ENCODE data around the gene AIDA. TPM values are rescaled to one million over a fixed set of nuclear protein-coding genes. Genes with fewer than 3 reads are reported as not detected.
"Not testable (repeated sequence)": the region's sequence is repeated elsewhere in the genome, so short reads cannot be mapped to it uniquely, and the experiment has no call there.

The AIDA gene
- total RNA-seq, 1 experiment from 2014 or later = 25.8 TPM

DNA sequence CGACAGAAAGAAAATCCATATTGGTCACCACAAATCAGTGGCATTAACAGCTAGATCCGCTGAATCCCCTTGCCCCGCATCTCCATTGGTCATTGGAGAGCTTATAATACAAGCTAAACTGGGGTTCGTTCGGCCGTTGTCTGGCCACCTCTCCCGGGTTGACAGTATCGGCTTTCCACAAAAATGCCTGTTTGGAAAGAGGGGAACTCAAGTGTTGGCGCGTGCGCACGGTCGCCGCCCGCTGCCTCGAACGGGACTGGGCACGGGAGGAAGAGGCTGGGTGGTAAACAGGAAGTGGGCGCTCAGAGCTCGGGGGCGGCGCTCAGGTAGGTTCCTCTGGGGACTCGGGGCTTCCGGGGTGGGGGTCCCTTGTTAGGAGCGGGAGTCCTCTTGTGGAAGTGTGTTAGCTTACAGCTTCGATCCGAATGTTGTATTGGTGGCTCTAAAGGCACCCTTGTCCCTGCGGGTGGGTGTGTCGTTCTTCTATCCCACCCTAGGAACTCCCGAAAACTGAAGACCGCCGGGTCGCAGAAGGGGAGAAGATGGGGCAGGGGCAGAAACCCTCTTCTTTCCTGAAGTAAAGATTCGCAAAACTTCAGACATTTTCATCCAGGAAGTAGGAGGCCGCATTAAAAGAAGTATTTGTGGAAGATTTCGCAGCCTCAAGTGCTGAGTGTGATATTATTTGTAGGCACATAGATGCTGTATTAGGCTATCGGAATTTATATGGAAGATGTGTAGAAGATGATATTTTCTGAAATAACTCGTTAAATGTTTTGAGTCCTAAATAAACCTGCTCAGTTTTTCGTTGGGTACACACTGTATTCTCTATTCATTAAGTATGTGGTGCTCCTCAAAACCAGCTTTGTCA lies 1.0 kb upstream of the AIDA start:
- peak; percentile 97 for DNase-seq (ENCODE audit: low read depth)

DNA sequence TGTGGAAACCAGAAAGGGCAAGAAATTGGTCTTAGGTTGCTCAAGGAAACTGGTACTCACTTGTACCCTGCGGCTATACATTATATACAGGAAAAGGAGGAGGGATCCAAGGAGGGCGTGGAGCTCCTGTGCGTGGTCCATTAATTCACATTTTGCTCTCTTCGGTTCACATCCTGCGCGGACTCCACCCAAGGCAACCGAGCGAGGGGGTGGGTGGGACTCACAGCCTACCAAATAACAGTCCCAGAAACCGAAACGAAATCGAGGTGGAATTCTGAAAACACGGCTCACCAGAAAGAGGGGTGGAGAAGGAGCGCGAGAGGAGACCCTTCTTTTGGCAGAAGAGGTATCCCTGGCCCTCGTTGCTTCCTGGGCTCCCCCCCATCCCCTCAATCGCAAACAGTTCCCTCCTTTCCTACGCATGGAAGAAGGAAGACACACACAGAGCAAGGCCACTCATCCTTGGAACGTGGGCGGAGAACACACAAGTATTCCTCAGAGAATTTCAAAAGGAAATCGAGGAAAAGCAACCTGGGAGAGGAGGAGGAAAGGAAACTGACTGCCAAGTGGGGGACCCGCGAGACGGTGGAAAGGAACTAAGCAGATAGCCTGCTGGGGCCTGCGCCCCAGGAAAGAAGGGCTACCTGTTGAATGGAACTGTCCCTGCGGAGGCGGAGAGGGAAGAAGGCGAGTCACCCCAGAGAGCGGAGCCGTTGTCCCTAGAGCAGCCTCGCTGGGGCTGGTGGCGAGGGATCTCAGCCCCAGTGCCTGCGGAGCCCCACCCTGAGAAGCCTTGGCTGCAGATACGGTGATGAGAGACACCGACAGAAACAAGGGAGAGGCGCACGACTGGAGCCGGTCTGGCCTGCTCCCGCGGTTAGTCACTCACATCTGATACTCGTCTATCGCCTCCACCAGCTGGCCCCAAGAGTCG lies 705 bp downstream of the AIDA start:
- peak; percentile 83 for DNase-seq (ENCODE audit: low read depth)

DNA sequence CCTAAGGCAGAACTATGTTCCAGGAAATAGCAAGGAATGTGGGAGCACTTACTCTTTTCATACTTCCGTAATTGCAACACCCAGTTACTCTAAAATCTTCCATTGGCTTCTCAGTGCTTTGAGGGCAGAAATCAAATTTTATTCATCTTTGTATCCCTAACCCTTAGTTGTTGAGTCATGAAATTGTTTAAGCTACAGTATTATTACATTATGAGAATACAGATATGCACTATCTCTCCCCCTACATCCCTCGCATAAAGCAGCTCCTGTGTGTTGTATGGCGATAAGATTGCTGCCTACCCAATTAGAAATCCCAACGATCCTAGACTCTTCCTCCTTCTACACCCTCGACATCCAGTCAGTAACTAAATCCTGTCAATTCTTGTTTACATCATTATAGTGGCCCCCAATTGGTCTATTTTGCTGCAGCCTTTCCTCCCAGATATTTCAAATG lies 2.6 kb downstream of the AIDA start:
- DNase-seq (ENCODE audit: low read depth) = no peak

DNA sequence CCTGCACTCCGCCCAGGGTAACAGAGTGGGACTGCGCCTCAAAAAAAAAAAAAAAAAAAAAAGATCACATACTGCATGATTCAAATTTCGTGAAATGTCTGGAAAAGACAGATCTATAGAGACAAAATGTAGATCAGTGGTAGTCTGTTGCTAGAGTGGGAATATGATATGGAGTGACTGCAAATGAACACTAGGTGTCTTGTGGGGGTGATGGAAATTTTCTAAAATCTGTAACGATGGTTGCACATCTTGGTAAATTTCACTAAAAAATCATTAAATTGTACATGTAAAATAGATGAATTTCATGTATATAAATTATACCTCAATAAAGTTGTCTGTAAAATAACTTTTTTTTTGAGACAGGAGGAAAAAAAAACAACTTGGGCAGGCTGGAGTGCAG lies 5.5 kb downstream of the AIDA start:
- no peak for DNase-seq (ENCODE audit: low read depth)

DNA sequence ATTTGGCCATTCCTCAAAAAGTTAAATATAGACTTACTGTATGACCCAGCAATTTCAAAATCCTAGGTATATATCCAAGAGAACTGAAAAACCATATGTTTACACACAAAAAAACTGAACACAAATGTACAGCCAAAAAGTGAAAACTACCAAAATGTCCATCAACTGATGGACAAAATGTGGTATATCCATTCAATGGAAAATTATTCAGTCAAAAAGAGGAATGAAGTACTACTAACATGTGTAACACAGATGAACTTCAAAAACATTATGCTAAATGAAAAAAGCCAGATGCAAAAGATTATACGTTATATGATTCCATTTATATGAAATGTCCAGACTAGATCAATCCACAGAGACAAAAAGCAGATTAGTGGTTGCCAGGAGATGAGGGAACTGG lies 8.0 kb downstream of the AIDA start:
- no peak for DNase-seq (ENCODE audit: low read depth)

DNA sequence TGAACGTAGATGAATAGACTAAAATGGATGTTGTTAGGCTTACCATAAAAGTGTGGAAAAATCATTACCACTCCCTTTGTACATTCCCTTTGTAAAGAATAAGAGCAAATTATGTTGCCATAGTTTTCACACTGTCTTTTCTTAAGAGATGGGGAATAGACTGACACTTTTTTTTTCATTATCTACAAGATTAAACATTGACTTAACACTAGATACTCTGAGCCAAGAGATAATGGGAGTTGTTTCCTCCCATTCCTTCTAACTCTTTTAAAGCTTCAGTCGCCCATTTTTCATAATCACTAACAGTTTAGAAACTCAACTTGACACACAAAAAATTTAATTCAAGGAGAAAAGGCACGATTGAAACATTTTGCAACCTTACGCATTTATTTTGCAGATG lies 10.1 kb downstream of the AIDA start:
- no peak for DNase-seq (ENCODE audit: low read depth)

DNA sequence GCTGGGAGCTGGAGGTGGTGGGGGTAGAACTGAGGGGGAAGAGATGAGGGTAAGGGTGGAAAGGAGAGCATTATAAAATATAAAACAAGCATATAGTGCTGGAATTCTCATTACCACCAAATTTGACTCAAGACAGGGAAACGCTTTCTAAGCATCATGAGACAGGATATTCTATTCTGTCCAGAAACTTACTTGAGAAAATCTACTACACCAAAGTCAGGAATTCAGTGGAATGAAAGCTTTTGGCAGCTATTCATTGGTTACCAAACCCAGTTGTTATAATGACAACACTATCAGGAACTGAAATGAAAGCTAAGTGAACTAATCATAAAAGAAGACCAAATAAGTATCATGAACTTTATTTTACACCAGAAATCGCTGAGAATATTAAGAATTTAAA lies 14.5 kb downstream of the AIDA start:
- no peak for DNase-seq (ENCODE audit: low read depth)

DNA sequence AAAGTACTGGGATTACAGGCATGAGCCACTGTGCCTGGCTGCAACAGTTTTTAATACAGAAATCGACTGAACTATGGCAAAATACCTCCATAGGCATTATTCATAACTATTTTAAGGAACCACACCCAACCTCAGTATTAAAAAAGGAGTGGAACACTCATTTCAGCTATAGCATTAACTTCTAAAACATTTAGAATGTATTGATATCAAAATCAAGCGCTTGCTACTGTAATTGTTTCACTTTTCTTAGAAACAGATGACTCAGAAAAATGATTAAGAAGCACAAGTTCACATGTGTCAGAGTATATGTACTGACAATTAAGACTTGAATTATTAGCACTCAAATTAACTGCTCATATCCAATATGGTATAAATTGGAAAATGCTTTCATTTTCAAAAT lies 15.1 kb downstream of the AIDA start:
- no peak for DNase-seq (ENCODE audit: low read depth)

DNA sequence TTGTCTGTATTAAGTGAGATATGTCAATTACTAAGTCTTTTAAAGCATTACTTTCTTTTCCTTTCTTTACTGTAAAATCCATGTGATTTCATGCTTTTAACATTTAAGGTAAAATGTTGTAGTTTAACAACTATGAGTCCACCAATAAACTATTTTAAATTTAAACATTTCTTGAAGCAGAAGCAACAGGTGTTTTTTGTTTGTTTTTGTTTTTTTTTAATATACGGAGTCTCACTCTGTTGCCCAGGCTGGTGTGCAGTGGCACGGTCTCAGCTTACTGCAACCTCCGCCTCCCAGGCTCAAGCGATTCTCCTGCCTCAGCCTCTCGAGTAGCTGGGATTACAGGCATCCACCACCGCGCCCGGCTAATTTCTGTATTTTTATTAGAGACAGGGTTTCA lies 15.6 kb downstream of the AIDA start:
- no peak for DNase-seq (ENCODE audit: low read depth)

DNA sequence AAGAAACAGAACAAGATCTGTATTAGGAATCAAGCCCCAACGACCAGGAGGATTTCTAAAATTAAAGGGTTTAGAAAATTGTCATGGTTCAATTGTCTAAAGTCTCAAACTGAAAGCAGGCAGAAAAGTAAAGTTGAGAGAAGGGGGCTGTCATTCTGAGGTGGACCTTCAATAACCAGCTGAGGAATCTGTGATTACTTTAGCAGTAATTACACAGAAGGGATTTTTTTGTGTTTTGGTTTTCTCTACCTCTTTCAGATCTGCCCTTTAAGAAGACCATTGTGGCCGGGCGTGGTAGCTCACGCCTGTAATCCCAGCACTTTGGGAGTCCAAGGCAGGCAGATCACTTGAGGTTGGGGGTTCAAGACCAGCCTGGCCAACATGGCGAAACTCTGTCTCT lies 17.4 kb downstream of the AIDA start:
- no peak for DNase-seq (ENCODE audit: low read depth)

DNA sequence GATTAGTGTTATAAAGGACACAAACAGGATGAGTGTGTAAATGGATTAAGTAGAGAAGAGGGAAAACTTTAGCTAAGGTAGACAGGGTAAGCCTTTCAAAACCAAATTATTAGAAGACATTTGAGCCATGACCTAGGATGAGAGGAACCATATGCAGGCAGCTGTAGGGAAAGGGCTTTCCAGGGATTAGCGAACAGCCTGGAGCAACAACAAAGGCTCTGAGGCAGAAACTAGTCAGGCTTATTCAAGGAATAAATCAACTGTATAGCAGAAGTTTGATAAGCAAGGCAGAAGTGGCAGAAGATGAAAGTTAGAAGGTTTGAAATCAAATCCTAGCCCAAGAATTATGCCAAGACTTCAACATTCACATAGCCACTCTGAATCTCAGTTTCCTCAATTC lies 21.3 kb downstream of the AIDA start:
- no peak for DNase-seq (ENCODE audit: low read depth)

DNA sequence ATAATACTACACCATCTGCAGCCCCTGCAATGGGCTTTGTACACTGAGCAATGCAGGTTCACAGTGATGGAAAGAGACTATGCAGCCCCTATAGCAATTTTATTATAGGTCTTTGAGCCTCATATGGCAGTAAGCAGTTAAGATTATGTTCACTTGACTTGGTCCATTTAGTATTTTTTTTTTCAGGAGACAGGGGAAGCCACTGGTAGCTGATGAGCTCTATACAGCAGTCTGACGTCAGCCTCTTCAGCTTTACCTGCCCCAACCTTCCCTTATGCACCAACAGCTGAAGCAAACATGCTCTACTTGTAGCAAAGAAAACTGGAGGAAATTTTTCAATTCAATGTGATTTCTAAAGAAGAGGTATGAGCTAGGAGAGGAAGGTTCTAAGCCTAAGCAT lies 32.2 kb downstream of the AIDA start:
- no peak for DNase-seq (ENCODE audit: low read depth)

DNA sequence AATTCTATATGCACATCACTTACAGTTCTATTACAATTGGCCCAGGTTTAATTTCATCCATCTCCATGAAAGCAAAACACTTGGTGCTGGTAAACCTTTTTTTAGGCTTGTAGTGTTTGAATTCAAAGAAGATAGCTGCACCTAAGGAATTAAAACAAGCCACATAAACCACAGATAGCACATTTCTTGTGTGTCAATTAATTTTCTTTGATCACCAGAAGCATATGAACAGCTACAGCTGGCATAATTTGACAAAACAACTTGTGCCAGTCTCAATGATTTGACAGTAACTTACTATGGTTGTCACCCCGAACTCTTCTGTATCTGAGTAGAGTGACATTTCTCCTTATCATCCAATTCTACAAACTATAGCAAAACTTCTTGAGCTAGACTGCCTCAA lies 42.2 kb downstream of the AIDA start:
- DNase-seq (ENCODE audit: low read depth) = no peak

DNA sequence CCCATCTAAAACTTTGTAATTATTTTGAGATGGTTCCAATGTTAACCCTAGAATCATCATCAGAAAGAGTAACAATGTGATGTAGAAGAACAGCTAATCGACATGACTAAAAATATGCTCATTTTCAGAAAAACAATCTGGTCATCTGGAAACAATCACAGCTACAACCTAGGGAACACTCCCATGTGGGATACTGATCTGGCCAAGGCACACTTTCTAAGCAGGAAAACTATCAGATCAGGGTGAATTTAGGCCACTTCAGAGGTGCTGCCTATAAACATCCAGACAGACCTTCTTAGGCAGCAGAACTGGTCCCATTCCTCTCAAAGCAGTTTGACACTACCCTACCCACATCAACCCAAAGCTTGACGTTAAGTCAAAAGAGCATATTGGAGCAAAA lies 43.2 kb downstream of the AIDA start:
- DNase-seq (ENCODE audit: low read depth) = not testable (repeated sequence)

DNA sequence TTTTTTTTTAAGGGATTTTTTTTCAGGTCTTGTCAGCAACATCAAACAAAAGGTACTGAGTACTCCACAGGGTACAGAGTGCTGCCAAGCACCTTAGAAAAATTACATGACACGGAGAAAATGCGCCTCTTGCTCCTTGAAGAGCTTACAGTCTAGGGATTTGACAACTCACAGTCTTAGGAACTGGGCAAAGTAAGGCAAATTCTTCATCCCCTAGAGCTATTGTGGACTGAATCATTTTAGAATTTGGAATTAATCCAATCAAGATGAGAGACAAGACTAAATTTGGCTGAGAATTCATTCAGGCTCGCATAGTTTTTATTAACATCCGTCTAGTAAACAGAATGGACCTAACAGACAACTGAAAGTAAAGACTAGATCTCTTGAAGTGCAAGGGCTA lies 44.1 kb downstream of the AIDA start:
- not testable (repeated sequence) for DNase-seq (ENCODE audit: low read depth)

DNA sequence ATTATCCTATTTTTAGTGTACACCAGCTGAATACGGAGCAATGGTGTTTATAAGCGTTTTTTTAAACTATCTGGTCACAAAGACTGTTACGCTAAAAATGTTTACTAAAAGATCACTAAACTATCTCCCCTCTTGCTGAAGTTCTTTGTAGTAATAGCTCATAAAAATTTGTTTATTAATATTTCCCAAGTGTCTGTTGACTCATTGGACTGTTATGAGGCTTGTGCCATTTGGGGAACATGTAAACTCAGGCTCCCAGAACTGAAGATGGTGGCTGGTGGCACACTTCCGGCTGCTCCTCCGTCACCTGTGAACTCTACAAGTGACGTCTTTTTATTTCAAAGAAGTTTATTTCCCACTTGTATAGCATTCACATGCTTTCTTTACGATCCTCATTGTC lies 46.3 kb downstream of the AIDA start:
- no peak for DNase-seq (ENCODE audit: low read depth)

DNA sequence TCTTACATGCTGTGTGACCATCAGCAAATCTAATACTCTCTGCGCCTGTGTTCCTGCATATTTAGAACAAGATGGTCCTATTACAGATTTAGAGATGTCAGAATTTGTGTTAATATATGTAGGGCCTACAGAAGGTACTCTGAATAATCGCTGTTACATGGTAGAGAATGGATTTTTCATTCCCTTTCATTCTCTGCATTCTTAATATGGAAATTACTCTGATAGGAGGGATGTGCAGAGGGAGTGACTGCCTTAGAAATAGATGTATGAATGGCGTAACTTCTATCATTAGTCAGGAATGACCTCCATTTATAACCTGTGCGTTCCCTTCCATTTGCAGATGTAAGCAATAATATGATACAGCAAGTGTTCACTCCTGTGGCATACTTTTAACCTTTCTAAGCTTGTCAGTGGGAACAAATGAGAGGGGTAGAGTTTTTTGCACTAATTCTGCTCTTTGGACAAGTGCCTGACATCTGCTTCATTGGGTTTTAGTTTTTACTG lies 48.8 kb downstream of the AIDA start:
- DNase-seq (ENCODE audit: low read depth) = no peak

DNA sequence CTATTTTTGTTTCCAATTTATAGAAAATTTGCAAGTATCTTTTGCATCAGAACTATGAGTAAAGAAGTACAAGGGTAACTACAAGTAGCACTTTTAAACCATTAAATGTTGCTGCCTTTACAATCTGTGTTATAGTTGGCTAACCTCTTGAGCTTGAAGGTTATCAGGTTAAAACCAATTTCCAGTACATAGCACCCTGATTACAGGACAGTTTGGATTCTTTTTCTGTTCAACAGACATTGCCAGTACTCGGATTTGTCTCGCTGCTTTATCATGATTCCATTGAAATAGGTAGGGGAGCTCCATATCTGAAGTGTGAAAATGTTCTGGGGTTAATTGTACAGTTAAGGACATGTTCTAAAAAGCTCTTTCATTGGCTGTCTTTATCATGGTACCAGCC lies 54.4 kb downstream of the AIDA start:
- DNase-seq (ENCODE audit: low read depth) = no peak

DNA sequence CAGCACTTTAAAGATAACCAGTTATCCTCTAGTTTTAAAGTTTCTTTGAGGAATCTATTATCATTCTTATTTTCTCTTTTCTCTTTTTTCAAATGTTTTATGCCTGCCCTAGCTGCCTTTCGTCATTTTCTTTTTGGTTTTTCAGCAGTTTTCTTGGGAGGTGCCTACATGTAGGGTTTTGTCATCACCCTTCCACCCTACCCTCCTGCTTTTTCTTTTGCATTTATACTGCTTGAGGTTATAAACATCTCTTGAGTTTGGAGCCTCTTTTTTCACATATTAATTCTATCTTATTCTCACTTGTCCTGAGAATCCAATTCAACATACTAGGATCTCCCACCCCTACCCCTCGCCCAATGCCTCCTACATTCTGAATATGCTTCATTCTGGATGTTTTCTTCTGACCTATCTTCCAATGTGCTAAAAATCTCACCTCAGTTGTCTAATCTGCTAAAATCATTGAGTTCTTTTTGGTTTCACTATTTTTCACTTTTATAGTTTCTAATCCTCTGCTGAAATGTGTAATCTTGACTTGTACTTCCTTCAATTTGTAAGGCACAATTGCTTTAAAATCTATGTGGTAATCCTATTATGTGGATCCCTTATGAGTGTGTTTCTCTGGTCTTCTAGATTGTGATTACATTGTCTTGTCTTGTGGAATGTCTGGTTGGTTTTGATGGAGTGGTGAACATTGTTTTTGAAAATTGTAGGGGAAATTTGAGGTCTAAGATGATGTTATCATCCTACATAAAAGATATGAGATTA lies 55.7 kb downstream of the AIDA start:
- DNase-seq (ENCODE audit: low read depth) = no peak

DNA sequence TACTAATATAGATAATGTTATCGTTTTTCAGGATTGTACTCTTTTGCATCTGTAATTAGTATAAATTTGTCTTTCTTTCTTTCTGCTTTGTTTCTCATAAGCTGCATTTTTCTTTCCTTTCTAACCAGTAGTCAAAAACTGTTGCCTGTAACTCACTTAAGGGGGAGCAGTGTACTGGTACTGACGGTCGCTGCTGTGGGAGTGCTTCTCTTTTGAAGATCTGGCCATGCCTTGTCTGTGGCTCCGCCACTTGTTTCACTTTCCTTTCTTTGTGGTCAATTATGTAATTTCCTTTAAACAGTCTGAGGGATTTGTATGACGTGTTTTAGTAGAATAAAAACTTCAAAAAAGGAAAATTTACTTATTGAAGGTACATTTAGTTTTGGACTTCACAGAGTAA lies 57.4 kb downstream of the AIDA start:
- DNase-seq (ENCODE audit: low read depth) = peak; percentile 61

DNA sequence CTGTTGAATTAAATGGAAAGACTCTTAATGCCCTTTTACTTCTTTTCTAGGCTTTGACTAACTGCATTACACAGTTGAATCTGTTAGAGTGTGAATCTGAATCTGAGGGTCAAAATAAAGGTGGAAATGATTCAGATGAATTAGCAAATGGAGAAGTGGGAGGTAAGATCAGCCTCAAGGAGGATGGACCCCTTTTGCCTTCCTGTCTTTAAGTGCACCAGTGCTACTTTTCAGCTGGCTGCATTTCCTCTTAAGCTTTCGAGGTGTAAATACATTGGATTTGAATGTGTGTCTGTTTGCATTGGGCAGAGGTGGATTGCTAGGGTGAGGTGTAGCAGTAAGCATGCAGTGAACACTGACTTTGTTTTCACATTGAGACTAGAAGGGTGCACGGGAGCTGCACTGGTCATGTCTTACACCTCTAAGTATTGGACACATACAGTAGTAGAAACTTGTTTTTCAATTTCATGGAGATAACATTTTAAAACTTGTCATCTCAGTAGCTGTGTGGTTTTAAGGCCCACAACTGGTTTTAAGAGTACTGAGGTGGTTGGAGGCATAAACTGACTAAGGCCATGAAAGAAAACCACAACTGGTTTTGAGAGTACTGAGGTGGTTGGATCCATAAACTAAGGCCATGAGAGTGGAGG lies 59.0 kb downstream of the AIDA start:
- no peak for DNase-seq (ENCODE audit: low read depth)

Measured in Daoy (cell line).